ENCODE data around the gene LINGO1.

DNA sequence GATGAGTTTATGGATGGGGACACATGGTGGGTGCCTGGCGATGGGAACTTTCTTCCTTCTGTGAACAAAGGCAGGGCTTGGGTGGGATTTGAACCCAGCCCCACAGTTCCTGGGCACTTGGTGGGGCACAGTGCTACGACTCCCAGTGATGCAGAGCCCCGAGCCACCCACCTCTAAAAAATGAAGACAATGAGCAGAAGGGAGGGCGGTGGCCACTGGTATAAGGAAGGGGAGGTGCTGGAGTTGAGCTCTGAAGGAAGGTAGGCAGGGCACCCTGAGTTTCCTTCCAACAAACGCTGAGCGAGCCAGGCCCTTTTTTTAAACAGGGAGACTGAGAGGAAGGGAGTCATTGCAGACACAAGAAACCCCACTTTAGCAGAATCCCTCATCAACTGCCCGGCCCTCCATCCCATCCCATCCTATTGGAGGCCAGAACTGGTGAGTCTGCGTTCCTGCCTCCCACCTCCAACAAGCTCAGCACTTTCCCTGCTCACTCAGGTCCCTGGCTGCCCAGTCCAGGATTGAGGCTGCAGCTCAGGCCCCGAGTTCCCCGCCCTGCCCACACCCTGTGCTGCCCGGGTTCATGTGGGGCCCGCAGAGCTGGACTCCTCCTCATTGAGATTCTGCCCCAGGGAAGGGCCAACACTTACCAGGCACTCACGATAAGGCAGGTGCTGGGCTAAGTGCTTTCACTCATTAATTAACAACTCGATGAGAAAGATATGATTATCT lies 57.3 kb downstream of the LINGO1 start:
- no peak for TF ChIP-seq POLR2A (IDR thresholded peaks at IDR 0.05)
- TF ChIP-seq, protein P1, sequence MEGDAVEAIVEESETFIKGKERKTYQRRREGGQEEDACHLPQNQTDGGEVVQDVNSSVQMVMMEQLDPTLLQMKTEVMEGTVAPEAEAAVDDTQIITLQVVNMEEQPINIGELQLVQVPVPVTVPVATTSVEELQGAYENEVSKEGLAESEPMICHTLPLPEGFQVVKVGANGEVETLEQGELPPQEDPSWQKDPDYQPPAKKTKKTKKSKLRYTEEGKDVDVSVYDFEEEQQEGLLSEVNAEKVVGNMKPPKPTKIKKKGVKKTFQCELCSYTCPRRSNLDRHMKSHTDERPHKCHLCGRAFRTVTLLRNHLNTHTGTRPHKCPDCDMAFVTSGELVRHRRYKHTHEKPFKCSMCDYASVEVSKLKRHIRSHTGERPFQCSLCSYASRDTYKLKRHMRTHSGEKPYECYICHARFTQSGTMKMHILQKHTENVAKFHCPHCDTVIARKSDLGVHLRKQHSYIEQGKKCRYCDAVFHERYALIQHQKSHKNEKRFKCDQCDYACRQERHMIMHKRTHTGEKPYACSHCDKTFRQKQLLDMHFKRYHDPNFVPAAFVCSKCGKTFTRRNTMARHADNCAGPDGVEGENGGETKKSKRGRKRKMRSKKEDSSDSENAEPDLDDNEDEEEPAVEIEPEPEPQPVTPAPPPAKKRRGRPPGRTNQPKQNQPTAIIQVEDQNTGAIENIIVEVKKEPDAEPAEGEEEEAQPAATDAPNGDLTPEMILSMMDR (IDR thresholded peaks at IDR 0.05): no peak
